Measurements from ENCODE around the gene USP5. TPM values are rescaled to one million over a fixed set of nuclear protein-coding genes. Genes with fewer than 3 reads are reported as not detected.
A peak's percentile ranks its signal among the peaks of the same experiment; 100 is the strongest.

USP5 gene
- total RNA-seq, 3 donors from 2014 or later: 32.6 to 52.8 (median 34.7) TPM

DNA sequence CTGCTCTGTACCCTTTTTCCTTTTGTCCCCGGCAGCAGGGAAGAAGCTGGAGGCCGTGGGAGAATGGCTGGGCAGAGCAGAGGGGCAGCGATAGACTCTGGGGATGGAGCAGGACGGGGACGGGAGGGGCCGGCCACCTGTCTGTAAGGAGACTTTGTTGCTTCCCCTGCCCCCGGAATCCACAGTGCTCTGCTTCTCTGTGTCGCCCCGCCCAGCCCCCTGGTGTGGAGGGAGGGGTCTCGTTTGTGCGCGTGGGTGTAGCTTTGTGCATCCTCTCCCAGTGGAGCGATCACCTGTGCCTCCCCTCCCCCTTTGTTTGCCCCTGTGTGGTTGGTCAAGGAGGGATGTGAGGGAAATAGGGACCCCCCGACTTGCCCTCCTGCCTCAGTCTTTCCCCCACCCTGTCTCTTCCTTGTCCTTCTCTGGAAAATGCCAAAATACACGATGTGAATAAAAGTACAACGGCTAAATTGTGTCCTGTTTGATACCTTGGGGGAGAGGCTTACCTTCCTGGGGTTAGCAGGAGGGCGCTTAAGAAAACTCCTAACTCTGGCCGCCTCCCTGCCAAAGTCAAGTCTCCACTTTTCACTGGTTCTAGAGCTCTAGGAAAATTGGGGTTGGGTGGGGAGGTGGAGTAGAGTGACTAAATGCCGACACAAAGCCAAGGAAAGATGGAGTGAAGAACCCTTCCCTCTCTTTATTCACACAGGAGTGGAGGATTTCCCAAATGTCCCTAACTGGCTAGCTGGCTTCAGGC lies 14.4 kb downstream of the USP5 start:
- H3K9me3 ChIP-seq: no peaks in the 10 kb centered on the region
- intact Hi-C loops (cut with DNase I; ENCODE audit: low total_unique reads): loop anchor here (10.0 kb wide), 1 partner anchor 98 kb away; no protein-coding TSS in a partner anchor
- peaks cover 0 to 19% of the 10 kb centered on the region in 2 donors for H3K4me1 ChIP-seq
- no peak for TF ChIP-seq POLR2A (IDR thresholded peaks at IDR 0.05)
- TF ChIP-seq CTCF (IDR thresholded peaks at IDR 0.05): no peak
- peak overlapping the region; percentile 90 to 100 (median 94) for H3K4me3 ChIP-seq
- peak overlapping the region; percentile 95 to 96 for H3K27ac ChIP-seq
- H3K27me3 ChIP-seq: no peaks in the 10 kb centered on the region
- no peaks in the 10 kb centered on the region for H3K36me3 ChIP-seq
- DNase-seq (ENCODE audit: low spot score in 2 of 2): no peak

- H3K27ac ChIP-seq: peak overlapping the region; percentile 95 to 96
- TF ChIP-seq POLR2A (IDR thresholded peaks at IDR 0.05): no peak
- peak in 1 of 3 donors; percentile 19 for TF ChIP-seq POLR2AphosphoS5 (IDR thresholded peaks at IDR 0.05)
- peaks cover 1 to 25% of the 10 kb centered on the region in 2 donors for H3K4me1 ChIP-seq
- no peaks in the 10 kb centered on the region for H3K9me3 ChIP-seq
- H3K27me3 ChIP-seq: no peaks in the 10 kb centered on the region
- H3K36me3 ChIP-seq: no peaks in the 10 kb centered on the region
- H3K4me3 ChIP-seq: peak overlapping the region; percentile 90 to 100 (median 94)
- DNase-seq (ENCODE audit: low spot score in 2 of 2): no peak
- intact Hi-C loops (cut with DNase I; ENCODE audit: low total_unique reads): loop anchor here (10.0 kb wide), 1 partner anchor 98 kb away; no protein-coding TSS in a partner anchor
Observed at GRCh38 chr12:6866920-6867412, 15.0 kb downstream of the USP5 start.

DNA sequence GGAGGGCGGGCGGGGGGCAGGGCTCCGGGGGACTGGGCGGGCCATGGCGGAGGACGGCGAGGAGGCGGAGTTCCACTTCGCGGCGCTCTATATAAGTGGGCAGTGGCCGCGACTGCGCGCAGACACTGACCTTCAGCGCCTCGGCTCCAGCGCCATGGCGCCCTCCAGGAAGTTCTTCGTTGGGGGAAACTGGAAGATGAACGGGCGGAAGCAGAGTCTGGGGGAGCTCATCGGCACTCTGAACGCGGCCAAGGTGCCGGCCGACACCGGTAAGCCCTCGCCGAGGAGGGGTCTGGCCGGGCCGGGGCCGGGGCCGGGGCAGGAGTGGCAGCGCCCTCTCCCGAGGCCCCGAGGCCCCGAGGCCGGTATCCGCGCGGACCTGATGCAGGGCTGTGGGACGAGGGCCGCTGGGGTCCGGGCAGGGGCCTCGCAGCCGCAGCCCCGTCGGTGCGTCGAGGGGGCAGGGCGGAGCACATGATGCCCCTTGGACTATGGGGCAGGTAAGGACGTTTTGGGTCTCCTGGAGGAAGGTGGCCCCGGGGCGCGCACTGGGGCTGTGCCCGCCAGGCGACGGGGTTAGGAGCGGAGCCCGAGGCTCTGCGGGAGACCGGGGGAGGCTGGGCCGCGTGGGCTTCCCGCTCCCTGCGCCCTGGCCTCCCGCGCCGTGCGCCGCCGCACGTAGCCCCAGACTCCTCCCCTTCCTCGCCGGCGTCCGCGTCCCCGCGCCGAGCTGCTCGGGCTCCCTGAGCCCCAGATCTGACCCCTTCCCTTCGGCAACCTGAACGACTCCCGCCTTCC lies 15.7 kb downstream of the USP5 start, which contains the start of gene TPI1:
Gene TPI1, plus strand, starts transcription at position 119 of the 798 bp plus-strand sequence. Its CDS starts 36 bp downstream, at position 155.
- H3K36me3 ChIP-seq: no peaks in the 10 kb centered on the region
- DNase-seq (ENCODE audit: low spot score in 2 of 2): peak; percentile 68 to 90
- peaks cover 5 to 27% of the 10 kb centered on the region in 2 donors for H3K4me1 ChIP-seq
- intact Hi-C loops (cut with DNase I; ENCODE audit: low total_unique reads): loop anchor here (10.0 kb wide), 1 partner anchor 97 kb away; no protein-coding TSS in a partner anchor
- H3K4me3 ChIP-seq: peak within 1 kb of the TSS; percentile 90 to 100 (median 94)
- TF ChIP-seq POLR2A (IDR thresholded peaks at IDR 0.05) (peak; percentile 94), POLR2AphosphoS5 (IDR thresholded peaks at IDR 0.05) (peak; percentile 93 to 100 (median 98)), CTCF (IDR thresholded peaks at IDR 0.05) (peak in 1 of 3 donors; percentile 12)
- H3K27ac ChIP-seq: peak within 1 kb of the TSS; percentile 95 to 96
- no peaks in the 10 kb centered on the region for H3K9me3 ChIP-seq
- H3K27me3 ChIP-seq: no peaks in the 10 kb centered on the region

GRCh38 chr12:6868211-6869048 lies 16.5 kb downstream of the USP5 start:
- peak overlapping the region; percentile 90 to 100 (median 94) for H3K4me3 ChIP-seq
- H3K4me1 ChIP-seq: peaks cover 5 to 27% of the 10 kb centered on the region in 2 donors
- no peaks in the 10 kb centered on the region for H3K36me3 ChIP-seq
- no peaks in the 10 kb centered on the region for H3K27me3 ChIP-seq
- TF ChIP-seq CTCF (IDR thresholded peaks at IDR 0.05): no peak
- no peak for TF ChIP-seq POLR2A (IDR thresholded peaks at IDR 0.05)
- no peak for TF ChIP-seq POLR2AphosphoS5 (IDR thresholded peaks at IDR 0.05)
- intact Hi-C loops (cut with DNase I; ENCODE audit: low total_unique reads): loop anchor here (10.0 kb wide), 1 partner anchor 96 kb away; no protein-coding TSS in a partner anchor
- DNase-seq (ENCODE audit: low spot score in 2 of 2): no peak
- peak overlapping the region; percentile 95 to 96 for H3K27ac ChIP-seq
- H3K9me3 ChIP-seq: no peaks in the 10 kb centered on the region

All from breast epithelium (tissue), 4 donors.